Measurements from ENCODE around the gene KRTAP6-3. TPM values are rescaled to one million over a fixed set of nuclear protein-coding genes. Genes with fewer than 3 reads are reported as not detected.

The KRTAP6-3 gene
- total RNA-seq, 2 experiments from 2014 or later, result not detected

GRCh38 chr21:30642564-30642963, 50.3 kb downstream of the KRTAP6-3 start, which contains the start of gene KRTAP20-3:
KRTAP20-3 (plus strand) TSS chr21:30642864.
- no peaks in the 10 kb centered on the region for H3K4me1 Mint-ChIP-seq
- no peak within 1 kb of the TSS for H3K4me3 Mint-ChIP-seq
- CTCF ChIA-PET, result no interaction called here
- H3K36me3 Mint-ChIP-seq, result no peaks in the 10 kb centered on the region
- no peaks in the 10 kb centered on the region for H3K27me3 Mint-ChIP-seq
- H3K27ac Mint-ChIP-seq, result no peak within 1 kb of the TSS
- ATAC-seq (no peak), DNase-seq (no peak)
- H3K9me3 Mint-ChIP-seq (ENCODE audit: low read depth), result peaks cover 2% of the 10 kb centered on the region

Other genes starting within 250 kb of the KRTAP6-3 start
- not detected for gene KRTAP23-1, start 243.8 kb upstream of the KRTAP6-3 start, total RNA-seq
- gene KRTAP13-2, start 220.2 kb upstream of the KRTAP6-3 start, total RNA-seq, result not detected
- gene KRTAP13-1, start 196.4 kb upstream of the KRTAP6-3 start, total RNA-seq, result not detected
- gene KRTAP13-3, start 166.5 kb upstream of the KRTAP6-3 start, total RNA-seq, result not detected
- gene KRTAP13-4, start 162.2 kb upstream of the KRTAP6-3 start, total RNA-seq, result not detected
- not detected for gene KRTAP15-1, start 152.2 kb upstream of the KRTAP6-3 start, total RNA-seq
- gene KRTAP19-1, start 112.1 kb upstream of the KRTAP6-3 start, total RNA-seq, result not detected
- gene KRTAP19-2, start 105.0 kb upstream of the KRTAP6-3 start, total RNA-seq, result not detected
- gene KRTAP19-3, start 100.4 kb upstream of the KRTAP6-3 start, total RNA-seq, result not detected
- not detected for gene KRTAP19-4, start 95.3 kb upstream of the KRTAP6-3 start, total RNA-seq
- not detected for gene KRTAP19-5, start 90.3 kb upstream of the KRTAP6-3 start, total RNA-seq
- not detected for gene KRTAP19-6, start 50.6 kb upstream of the KRTAP6-3 start, total RNA-seq
- not detected for gene KRTAP19-7, start 31.1 kb upstream of the KRTAP6-3 start, total RNA-seq
- gene KRTAP22-2, start 2.0 kb upstream of the KRTAP6-3 start, total RNA-seq, result not detected
- gene KRTAP6-2, start 6.5 kb downstream of the KRTAP6-3 start, total RNA-seq, result not detected
- not detected for gene KRTAP22-1, start 8.6 kb downstream of the KRTAP6-3 start, total RNA-seq
- gene KRTAP6-1, start 21.5 kb downstream of the KRTAP6-3 start, total RNA-seq, result not detected
- gene KRTAP20-1, start 24.0 kb downstream of the KRTAP6-3 start, total RNA-seq, result not detected
- not detected for gene KRTAP20-4, start 28.2 kb downstream of the KRTAP6-3 start, total RNA-seq
- gene KRTAP20-2, start 42.8 kb downstream of the KRTAP6-3 start, total RNA-seq, result not detected
- not detected for gene KRTAP20-3, start 50.4 kb downstream of the KRTAP6-3 start, total RNA-seq
- gene KRTAP21-3, start 126.3 kb downstream of the KRTAP6-3 start, total RNA-seq, result not detected
- not detected for gene KRTAP21-2, start 154.8 kb downstream of the KRTAP6-3 start, total RNA-seq
- gene KRTAP21-1, start 163.0 kb downstream of the KRTAP6-3 start, total RNA-seq, result not detected
- not detected for gene KRTAP8-1, start 220.8 kb downstream of the KRTAP6-3 start, total RNA-seq
- gene KRTAP7-1, start 237.3 kb downstream of the KRTAP6-3 start, total RNA-seq, result not detected